Aorta (tissue), 5 donors: ENCODE measurements around the gene TNIP2. TPM values are rescaled to one million over a fixed set of nuclear protein-coding genes. Genes with fewer than 3 reads are reported as not detected.
"Not testable (repeated sequence)": the region's sequence is repeated elsewhere in the genome, so short reads cannot be mapped to it uniquely, and the experiment has no call there.

Experiments used
- ATAC-seq: fragments of 200-7000 bp; cut with Tn5 transposase; one replicate; pipeline ENCODE4 v1.9.1; 2022; ENCODE audit warnings: moderate library complexity; ENCODE audit not compliant: low FRiP score
- DNase-seq, 2 donors: peaks; one replicate each; pipeline ENCODE4 v3.0.0-alpha.2; 2020
- H3K27ac ChIP-seq, 2 donors: one replicate each; pipeline ENCODE4 v1.5.1; 2013; ENCODE audit warnings: low read length in 2 of 2, mild to moderate bottlenecking in 2 of 2, moderate library complexity in 2 of 2, control low read depth in 1 of 2, inconsistent platforms in 1 of 2, low read depth in 1 of 2
- H3K27me3 ChIP-seq, 2 donors: one replicate each; pipeline ENCODE4 v1.6.1; 2013; ENCODE audit warnings: control low read depth in 1 of 2, low read length in 1 of 2, mild to moderate bottlenecking in 1 of 2, moderate library complexity in 1 of 2; ENCODE audit not compliant: insufficient read depth in 2 of 2, control insufficient read depth in 1 of 2
- H3K36me3 ChIP-seq, 2 donors: one replicate each; pipeline ENCODE4 v1.6.1; 2013; ENCODE audit warnings: control low read depth in 1 of 2, low read length in 1 of 2, mild to moderate bottlenecking in 1 of 2; ENCODE audit not compliant: insufficient read depth in 2 of 2, control insufficient read depth in 1 of 2
- H3K4me1 ChIP-seq, 2 donors: one replicate each; pipeline ENCODE4 v1.6.1; 2013; ENCODE audit warnings: low read length in 2 of 2, control low read depth in 1 of 2, mild to moderate bottlenecking in 1 of 2, moderate library complexity in 1 of 2; ENCODE audit not compliant: insufficient read depth in 2 of 2, control insufficient read depth in 1 of 2
- H3K4me3 ChIP-seq, 2 donors: one replicate each; pipeline ENCODE4 v1.5.1; 2013; ENCODE audit warnings: low read length in 2 of 2, control low read depth in 1 of 2, mild to moderate bottlenecking in 1 of 2
- H3K9me3 ChIP-seq: one replicate; pipeline ENCODE4 v1.6.1; 2013; ENCODE audit warnings: mild to moderate bottlenecking, low read length; ENCODE audit not compliant: control insufficient read depth
- WGBS, 2 donors: extraction: QIAGEN DNeasy Blood & Tissue Kit; methylation state at CpG; one replicate each; pipeline ENCODE4 v1.1.7; 2013; 5-methylcytosine and 5-hydroxymethylcytosine counted together
- intact Hi-C, 2 donors: fragments of 100-400 bp; cut with DNase I; formaldehyde crosslinking; loops; one replicate each; pipeline versions ENCODE4 v1.14.2 to v1.15.0; 2022
- polyA plus RNA-seq, 2 donors: library from polyadenylated mRNA; stranded (reverse); fragments of 200-250 nt; gene quantifications; one replicate each; pipeline ENCODE4 v1.2.3, GENCODE V29; 2013
- total RNA-seq, 2 donors: library from RNA; stranded (reverse); fragmentation: NEBNext Ultra II Directional; extraction: Animal tissue kit (Norgen Biotek cat#: 25700); gene quantifications; one replicate each; pipeline ENCODE4 v1.2.1, GENCODE V29; 2021
- donor health status: healthy with polysubstance abuse.
- donor health status: Bipolar disorder and iron deficiency.
- donor health status: DM: no; HTN: no; CAD: no.
- donor health status: DM: no; HTN: no; CAD: no.
- donor health status: DM: yes; HTN: yes; CAD: no.

Gene TNIP2
- total and polyA plus RNA-seq, 4 donors = 37.2 to 43.8 (median 38.4) TPM

DNA sequence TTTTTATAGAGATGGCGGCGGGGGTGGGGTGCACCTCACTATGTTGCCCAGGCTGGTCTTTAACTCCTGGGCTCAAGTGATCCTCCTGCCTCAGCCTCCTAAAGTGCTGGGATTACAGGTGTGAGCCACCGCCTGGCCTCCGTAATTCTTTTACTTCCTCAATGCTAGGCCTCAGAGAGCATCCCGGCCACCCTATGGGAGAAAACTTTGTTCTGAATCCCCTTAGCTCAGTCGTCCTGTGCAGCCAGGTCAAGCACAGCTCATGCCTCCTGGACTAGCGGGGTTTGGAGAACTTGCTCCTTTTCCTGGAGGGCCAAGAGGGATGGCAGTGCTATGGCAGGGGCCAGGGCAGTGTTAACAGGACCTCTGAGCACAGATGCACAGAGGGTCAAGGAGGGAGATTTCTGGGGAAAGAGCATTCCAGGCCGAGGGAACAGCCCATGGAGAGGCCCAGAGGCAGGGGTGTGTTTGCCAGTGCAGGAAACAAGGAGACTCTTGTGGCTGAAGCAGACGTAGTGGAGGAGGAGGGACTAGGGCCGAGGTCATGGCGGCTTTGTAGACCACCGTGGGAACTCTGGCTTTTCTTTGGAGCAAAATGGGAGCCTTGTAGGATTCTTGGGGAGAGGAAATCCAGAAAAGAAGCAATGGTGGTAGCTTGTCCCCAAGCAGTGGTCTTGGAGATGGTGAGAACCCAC is 9.8 kb upstream of the TNIP2 start:
- Histone ChIP-seq H3K27ac (no peak overlapping the region), H3K27me3 (no peaks in the 10 kb centered on the region), H3K9me3 (no peaks in the 10 kb centered on the region), H3K4me1 (no peaks in the 10 kb centered on the region), H3K4me3 (no peak overlapping the region), H3K36me3 (no peaks in the 10 kb centered on the region)
- intact Hi-C loops = loop anchor here in 1 of 2 donors (10.0 kb wide), 1 partner anchor 169 kb away; no protein-coding TSS in a partner anchor
- DNase-seq (peak in 1 of 2 donors; percentile 44), ATAC-seq (no peak)
- WGBS, 2 donors = 94% methylated on average over 12 of the region's 12 CpGs

DNA sequence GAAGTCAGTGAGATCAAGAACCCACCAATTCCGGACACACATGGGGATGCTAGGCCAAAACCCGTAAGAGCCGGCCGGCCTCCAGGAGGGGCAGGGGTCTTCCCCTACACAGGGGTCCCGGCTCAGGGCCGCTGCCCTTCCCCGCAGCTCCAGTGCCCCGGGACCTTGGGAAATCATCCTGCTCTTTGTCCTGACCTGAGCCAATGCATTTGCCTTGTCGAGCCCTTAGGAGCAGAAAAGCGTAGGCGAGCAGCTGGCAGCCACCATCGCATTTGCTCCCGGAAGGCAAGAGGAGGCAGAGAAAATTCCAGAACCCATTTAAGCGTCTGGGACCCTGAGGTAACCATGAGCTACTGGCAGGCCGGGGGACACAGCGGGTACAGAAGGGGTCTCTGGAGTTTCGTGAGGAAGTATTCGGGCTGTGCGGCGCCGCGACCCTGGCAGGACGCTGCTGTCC is 7.4 kb upstream of the TNIP2 start:
- Histone ChIP-seq H3K4me3 (peak overlapping the region; percentile 31 to 46), H3K4me1 (no peaks in the 10 kb centered on the region), H3K27me3 (no peaks in the 10 kb centered on the region), H3K9me3 (no peaks in the 10 kb centered on the region), H3K36me3 (no peaks in the 10 kb centered on the region), H3K27ac (peak overlapping the region in 1 of 2 donors; percentile 28)
- intact Hi-C loops = loop anchor here (5.0 to 10.0 kb wide), 4 partner anchors 169 to 274 kb away; partner anchors contain the start of genes GRK4 (in 1 of the 2) and NOP14 (in 1 of the 2)
- DNase-seq (peak in 1 of 2 donors; percentile 69), ATAC-seq (peak; percentile 8)
- 25 to 29% methylated on average over 23 of the region's 23 CpGs for WGBS, 2 donors

DNA sequence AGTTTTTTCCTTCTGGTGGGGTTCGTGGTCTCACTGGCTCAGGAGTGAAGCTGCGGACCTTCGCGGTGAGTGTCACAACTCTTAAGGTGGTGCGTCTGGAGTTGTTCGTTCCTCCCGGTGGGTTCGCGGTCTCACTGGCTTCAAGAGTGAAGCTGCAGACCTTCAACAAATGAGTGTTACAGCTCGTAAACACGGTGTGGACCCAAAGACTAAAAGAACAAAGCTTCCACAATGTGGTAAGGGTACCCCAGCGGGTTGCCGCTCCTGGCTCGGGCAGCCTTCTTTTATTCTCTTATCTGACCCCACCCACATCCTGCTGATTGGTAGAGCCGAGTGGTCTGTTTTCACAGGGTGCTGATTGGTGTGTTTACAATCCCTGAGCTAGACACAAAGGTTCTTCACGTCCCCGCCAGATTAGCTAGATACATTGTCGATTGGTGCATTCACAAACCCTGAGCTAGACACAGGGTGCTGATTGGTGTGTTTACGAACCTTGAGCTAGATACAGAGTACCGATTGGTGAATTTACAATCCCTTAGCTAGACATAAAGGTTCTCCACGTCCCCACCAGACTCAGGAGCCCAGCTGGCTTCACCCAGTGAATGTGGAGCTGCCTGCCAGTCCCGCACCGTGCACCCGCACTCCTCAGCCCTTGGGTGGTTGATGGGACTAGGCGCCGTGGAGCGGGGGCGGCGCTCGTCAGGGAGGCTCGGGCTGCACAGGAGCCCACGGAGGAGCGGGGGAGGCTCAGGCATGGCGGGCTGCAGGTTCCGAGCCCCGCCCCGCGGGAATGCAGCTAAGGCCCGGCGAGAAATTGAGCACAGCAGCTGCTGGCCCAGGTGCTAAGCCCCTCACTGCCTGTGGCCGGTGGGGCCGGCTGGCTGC is 6.6 kb upstream of the TNIP2 start:
- H3K36me3 ChIP-seq, ATAC-seq, DNase-seq, H3K27me3 ChIP-seq, H3K9me3 ChIP-seq, H3K4me1 ChIP-seq, H3K27ac ChIP-seq, H3K4me3 ChIP-seq: not testable (repeated sequence)
- 96% methylated on average over 37 to 42 of the region's 42 CpGs for WGBS, 2 donors
- intact Hi-C loops = loop anchor here (5.0 to 10.0 kb wide), 4 partner anchors 170 to 275 kb away; partner anchors contain the start of genes GRK4 (in 1 of the 2) and NOP14 (in 1 of the 2)

DNA sequence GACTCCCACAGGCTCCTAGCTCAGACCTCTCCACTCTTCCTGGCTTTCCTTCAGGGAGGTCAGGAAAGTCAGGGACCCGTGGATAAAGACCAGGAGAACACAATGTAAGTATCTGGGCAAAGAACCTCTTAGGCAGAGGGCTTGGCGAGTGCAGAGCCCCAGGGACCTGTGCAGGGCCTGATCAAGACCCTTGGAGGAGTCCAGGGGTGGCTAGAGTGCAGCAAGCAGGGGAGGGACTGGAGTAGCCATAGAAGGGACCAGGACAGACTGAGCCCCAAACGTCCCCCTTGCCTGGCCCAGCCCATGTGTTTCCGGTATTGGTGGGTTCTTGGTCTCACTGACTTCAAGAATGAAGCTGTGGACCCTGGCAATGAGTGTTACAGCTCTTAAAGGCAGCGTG is 5.9 kb upstream of the TNIP2 start:
- intact Hi-C loops = loop anchor here (5.0 to 10.0 kb wide), 4 partner anchors 170 to 275 kb away; partner anchors contain the start of genes GRK4 (in 1 of the 2) and NOP14 (in 1 of the 2)
- no peak for ATAC-seq
- WGBS, 2 donors = 66 to 68% methylated on average over 5 of the region's 5 CpGs

DNA sequence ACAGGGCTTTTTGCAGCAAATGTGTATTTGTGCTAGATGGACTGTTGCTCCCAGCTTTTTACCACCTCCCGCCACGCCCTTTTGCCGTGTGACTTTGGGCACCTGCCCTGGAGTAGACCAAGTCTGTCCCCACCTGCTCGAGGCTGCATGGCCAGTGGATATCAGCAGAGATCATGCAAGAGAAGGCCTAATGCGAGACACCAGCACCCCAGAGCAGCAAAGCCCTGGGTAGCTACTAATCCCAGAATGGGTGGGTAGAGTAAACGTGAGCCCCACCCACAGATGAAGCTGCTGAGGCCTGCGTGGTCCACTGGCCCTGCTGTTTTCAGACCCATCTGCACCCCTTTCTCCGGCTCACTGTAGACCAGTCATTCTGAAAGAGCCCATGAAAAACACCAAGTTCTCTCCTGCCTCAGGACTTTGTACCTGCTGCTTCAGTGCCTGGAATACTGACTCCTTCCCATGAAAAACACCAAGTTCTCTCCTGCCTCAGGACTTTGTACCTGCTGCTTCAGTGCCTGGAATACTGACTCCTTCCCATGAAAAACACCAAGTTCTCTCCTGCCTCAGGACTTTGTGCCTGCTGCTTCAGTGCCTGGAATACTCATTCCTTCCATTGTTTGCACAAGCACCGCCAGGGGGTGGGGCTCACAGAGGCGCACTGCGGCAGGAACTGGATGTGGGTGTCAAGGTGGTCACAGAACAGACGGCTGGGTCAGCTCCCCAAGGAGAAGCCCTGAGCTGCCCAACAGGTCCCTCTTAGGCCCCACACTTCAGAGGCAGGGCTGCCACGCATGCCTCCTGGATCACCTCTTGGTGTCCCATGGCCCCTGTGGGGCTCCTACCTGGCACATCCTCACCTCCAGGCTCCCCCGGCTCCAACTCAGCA is 5.1 kb upstream of the TNIP2 start:
- DNase-seq = peak in 1 of 2 donors; percentile 77
- no peak for ATAC-seq
- Histone ChIP-seq H3K27me3 (no peaks in the 10 kb centered on the region), H3K36me3 (no peaks in the 10 kb centered on the region), H3K27ac (no peak overlapping the region), H3K9me3 (no peaks in the 10 kb centered on the region), H3K4me1 (no peaks in the 10 kb centered on the region), H3K4me3 (no peak overlapping the region)
- intact Hi-C loops = loop anchor here (5.0 to 10.0 kb wide), 4 partner anchors 171 to 276 kb away; partner anchors contain the start of genes GRK4 (in 1 of the 2) and NOP14 (in 1 of the 2)
- WGBS, 2 donors = 71 to 72% methylated on average over 14 of the region's 14 CpGs

More for the DNA sequence above, 5.9 kb upstream of the TNIP2 start:
- H3K36me3 ChIP-seq = no peaks in the 10 kb centered on the region
- DNase-seq = no peak
- no peaks in the 10 kb centered on the region for H3K9me3 ChIP-seq
- H3K27me3 ChIP-seq = no peaks in the 10 kb centered on the region
- H3K27ac ChIP-seq = no peak overlapping the region
- H3K4me1 ChIP-seq = no peaks in the 10 kb centered on the region
- H3K4me3 ChIP-seq = no peak overlapping the region

DNA sequence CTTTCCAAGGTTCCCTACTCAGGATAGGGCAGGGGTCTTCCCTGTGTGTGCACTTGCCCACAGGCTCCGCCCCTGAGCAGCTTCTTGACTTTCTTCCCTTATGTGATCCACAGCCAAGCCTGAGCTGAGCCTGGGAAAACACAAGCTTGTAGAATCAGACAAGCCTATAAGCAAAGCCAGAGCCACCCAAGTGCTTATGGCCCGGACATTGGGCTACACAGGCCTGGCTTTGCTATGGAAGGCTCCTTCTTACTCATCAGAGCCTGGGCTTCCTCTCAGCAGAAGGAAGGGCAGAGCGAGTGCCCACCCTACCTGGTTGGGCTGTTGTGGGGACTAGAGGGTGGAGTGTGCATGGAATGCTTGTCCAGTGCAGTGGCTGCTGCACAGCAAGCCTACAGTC is 1.3 kb upstream of the TNIP2 start:
- no peak overlapping the region for H3K27ac ChIP-seq
- 73 to 83% methylated on average over 3 of the region's 3 CpGs for WGBS, 2 donors
- no peaks in the 10 kb centered on the region for H3K36me3 ChIP-seq
- H3K9me3 ChIP-seq = no peaks in the 10 kb centered on the region
- DNase-seq (peak in 1 of 2 donors; percentile 47), ATAC-seq (no peak)
- H3K27me3 ChIP-seq = no peaks in the 10 kb centered on the region
- intact Hi-C loops = loop anchor here in 1 of 2 donors (10.0 kb wide), 1 partner anchor 223 kb away; the partner anchor contains the start of gene FAM193A
- H3K4me1 ChIP-seq = no peaks in the 10 kb centered on the region
- no peak overlapping the region for H3K4me3 ChIP-seq

DNA sequence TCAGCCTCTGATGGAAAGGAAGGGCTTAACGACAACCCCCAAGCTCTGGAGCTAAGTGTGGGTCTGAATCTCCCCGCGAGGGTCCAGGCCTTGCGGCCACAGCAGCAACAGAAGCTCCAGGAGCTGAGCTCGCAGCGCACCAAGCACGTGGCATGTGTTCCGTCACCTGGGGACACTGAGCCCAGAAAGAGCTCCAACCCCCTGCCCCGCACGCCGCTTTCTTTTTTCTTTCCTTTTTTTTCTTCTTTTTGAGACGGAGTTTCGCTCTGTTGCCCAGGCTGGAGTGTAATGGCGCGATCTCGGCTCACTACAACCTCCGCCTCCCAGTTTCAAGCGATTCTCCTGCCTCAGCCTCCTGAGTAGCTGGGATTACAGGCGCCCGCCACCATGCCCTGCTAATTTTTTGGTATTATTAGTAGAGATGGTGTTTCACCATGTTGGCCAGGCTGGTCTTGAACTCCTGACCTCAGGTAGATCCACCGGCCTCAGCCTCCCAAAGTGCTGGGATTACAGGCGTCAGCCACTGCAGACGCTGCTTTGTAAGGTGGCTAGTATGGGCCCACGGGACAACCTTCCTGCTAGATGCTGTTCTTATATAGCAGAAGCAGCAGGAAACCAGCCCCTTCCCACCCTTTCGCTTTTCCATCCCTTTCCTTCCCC is 685 bp upstream of the TNIP2 start:
- no peak for ATAC-seq
- H3K4me1 ChIP-seq = no peaks in the 10 kb centered on the region
- WGBS, 2 donors = 72% methylated on average over 25 of the region's 25 CpGs
- H3K4me3 ChIP-seq = no peak overlapping the region
- no peaks in the 10 kb centered on the region for H3K27me3 ChIP-seq
- no peaks in the 10 kb centered on the region for H3K36me3 ChIP-seq
- no peaks in the 10 kb centered on the region for H3K9me3 ChIP-seq
- intact Hi-C loops = loop anchor here in 1 of 2 donors (10.0 kb wide), 1 partner anchor 222 kb away; the partner anchor contains the start of gene FAM193A
- peak in 1 of 2 donors; percentile 28 for DNase-seq
- H3K27ac ChIP-seq = peak overlapping the region in 1 of 2 donors; percentile 32
